ENCODE data around the gene PPP3CA.
"Not testable (repeated sequence)": the region's sequence is repeated elsewhere in the genome, so short reads cannot be mapped to it uniquely, and the experiment has no call there.

Gene PPP3CA

DNA sequence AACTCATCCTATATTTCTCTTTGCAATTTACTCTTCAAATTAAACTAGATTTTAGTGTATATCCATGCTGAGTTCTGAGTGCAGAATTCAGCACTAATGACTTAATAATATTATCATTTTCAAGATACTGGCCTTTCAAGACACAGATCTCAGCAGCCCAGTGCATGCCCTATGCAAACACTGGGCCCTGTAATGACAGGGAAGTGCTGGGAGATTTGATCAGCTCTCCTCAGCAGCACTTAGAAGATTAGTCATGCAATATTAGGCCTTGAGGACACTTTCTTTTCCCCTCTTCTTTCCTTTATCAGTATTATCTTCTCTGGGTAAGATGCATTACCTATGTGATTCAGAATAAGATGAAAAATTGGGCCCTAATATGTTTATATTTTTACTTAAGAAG lies 207.1 kb downstream of the PPP3CA start:
- DNase-seq (ENCODE audit: low spot score) = no peak

DNA sequence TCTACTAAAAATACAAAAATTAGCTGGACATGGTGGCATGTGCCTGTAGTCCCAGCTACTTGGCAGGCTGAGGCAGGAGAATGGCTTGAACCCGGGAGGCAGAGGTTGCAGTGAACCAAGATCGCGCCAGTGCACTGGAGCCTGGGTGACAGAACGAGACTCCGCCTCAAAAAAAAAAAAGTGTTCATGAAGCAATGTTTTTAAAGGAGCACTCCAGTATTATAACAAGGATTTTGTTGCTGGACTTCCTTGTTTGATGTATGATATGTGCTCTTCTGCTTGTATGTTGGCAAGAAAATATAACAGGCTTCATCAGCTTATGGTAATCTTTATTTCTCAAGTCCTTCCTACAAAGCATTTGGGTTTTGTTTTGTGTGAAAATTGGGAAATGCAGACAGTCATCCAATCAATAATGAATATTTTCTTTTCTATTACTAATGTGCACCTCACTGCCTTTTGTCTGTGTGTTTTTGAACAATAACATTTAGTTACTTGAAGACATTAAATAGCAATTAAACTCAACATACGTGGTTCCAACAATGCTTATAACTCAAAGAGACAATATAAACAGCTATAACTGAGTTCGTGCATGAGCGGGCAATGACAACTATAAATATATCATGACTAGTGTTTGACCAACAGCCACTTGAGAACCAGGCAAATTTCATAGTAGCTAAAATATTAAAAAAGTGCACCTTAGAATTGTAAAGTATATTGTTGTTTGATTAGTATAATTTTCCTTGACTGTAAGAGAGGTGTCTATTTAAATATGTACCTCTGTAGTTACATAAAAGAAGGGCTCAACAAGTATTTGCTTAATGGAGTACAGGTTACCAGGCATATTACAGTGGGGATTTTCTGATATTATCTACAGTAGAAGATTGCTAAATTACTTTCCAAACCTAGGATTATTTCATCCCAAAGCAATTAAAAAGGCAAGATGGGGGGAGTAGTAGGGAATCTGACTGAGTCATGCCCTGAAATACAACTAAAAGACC lies 210.7 kb downstream of the PPP3CA start:
- DNase-seq (ENCODE audit: low spot score) = no peak

GRCh38 chr4:101135371-101136010 lies 211.8 kb downstream of the PPP3CA start:
- no peak for DNase-seq (ENCODE audit: low spot score)

- not testable (repeated sequence) for DNase-seq (ENCODE audit: low spot score)
Measured at GRCh38 chr4:101131058-101131457, 216.3 kb downstream of the PPP3CA start.

GRCh38 chr4:101128898-101129297 lies 218.4 kb downstream of the PPP3CA start:
- DNase-seq (ENCODE audit: low spot score) = not testable (repeated sequence)

DNA sequence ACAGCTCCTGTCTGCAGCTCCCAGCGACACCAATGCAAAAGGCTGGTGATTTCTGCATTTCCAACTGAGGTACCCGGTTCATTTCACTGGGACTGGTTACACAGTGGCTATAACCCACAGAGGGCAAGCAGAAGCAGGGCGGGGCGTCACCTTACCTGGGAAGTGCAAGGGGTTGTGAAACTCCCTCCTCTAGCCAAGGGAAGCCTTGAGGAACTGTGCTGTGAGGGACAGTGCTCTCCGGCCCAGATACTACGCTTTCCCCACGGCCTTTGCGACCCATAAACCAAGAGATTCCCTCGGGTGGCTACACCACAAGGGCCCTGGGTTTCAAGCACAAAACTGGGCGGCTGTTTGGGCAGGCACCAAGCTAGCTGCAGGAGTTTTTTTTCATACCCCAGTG lies 218.9 kb downstream of the PPP3CA start:
- no peak for DNase-seq (ENCODE audit: low spot score)

DNA sequence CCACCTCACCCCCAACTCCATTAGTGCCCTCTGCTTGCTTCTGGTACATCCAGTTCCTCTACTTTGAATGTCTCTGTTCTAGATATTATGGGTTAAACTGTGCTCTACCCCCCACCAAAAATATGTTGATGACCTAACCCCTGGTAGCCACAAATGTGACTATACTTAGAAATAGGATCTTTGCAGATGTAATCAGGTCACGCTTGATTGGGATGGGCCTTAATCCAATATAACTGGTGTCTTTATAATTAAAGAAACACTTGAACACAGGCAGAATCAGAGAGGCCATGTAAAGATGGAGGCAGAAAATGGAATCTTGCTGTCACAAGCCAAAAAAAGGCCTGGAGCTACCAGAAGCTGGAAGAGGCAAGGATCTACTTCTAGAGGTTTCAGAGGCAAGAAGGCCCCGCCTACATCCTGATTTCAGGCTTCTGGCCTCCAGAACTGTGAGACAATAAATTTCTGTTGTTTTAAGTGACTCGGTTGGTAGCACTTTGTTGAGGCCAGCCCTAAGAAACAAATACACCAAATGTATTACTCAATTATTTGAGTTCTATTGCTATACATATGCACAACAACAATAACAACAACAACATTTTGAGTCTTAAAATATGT lies 220.0 kb downstream of the PPP3CA start:
- no peak for DNase-seq (ENCODE audit: low spot score)

GRCh38 chr4:101126059-101126458 lies 221.3 kb downstream of the PPP3CA start:
- no peak for DNase-seq (ENCODE audit: low spot score)

DNA sequence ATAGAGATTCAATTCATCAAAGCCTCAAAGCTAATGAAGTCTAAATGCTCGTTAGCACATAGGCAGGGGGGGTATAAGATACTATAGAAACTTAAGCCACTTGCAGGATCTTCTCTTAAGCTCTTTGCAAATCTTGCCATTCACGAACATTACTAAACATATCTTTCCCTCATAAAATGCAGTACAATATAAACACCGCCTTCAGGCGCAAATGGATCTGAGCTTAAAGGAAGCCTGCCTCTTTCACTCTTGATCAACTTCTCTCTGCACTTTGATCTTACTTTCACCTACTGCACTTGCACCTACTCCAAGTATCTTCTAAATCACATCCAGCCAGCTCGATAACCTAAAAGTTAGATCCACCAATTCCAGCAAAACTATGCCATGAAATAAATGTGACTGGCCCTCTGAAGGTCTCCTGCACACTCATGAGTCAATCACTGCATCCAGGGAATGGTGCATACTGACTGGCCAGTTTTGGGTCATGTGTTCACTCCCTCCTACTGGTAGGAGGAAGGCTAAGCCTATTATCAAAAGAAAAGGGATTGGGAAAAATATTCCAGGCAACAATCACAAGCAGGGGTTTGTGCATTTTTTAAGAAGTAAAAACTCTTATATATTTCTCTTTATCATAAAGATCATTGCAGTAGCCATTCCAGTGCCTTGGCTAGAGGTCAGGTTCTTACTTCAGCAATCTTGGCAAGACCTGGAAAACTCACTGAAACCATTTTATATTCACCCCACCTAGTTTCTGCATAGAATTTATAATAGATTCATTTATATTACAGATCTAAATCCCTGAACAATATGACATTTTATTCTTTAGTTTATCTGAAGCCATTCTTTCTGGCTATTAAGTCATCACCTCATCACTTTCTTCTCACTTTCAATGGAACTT lies 222.0 kb downstream of the PPP3CA start:
- DNase-seq (ENCODE audit: low spot score) = no peak

DNA sequence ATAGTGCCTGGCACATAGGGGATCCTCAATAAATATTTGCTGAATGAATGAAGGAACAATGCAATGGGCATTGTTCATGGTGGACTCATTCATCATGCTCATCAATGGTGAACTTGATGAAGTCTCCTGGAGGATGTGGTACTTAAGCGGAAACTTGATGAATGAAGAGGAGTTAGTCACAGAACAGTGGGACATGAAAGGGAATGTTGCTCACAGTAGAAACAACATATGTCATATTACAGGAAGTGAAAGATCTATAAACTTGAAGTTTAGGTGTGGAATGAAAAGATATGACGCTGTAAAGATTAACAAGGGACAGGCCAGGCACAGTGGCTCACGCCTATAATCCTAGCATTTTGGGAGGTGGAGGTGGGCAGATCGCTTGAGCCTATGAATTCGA lies 224.1 kb downstream of the PPP3CA start:
- no peak for DNase-seq (ENCODE audit: low spot score)

GRCh38 chr4:101122019-101122418 lies 225.3 kb downstream of the PPP3CA start:
- DNase-seq (ENCODE audit: low spot score) = no peak

- DNase-seq (ENCODE audit: low spot score) = no peak
Measured at GRCh38 chr4:101119141-101119540, 228.2 kb downstream of the PPP3CA start.

DNA sequence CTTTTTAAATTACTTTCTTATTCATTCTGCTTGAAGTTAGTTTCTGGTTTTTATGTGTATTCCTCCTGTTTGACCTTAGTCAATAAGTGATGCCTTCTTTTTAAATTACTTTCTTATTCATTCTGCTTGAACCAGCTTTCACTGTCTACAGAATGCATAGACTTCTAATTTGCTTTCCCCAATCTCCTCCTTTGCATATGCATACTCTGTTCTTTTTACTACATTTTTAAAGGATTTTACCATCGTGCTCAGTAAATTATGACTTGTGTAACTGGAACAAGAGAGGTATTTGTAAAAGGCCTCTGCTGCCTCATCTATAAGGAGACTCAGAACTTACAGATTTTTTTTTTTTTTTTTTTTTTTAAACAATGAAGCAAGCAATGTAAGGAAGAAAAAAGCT lies 228.7 kb downstream of the PPP3CA start:
- DNase-seq (ENCODE audit: low spot score) = no peak

DNA sequence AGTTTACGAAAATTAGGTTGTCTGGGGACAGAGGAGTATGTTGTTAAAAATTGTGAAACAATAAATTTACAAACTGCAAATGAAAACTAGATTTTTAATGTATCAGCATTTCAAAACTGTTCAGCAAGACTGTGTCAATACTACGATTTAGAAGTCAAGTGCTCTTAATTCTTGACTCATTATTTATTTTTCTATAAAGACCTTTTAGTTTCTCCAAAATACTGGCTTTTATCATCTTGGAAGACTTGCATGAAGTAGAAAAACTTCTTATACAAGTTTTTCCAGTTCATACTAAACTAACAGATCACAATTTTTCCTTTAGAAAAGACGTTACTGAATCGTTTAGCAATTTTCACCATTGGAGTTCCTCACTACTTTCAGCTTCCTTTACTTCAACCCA lies 231.4 kb downstream of the PPP3CA start:
- DNase-seq (ENCODE audit: low spot score) = no peak

GRCh38 chr4:101114936-101115372 lies 232.4 kb downstream of the PPP3CA start:
- peak; percentile 6 for DNase-seq (ENCODE audit: low spot score)

GRCh38 chr4:101104312-101105052 lies 242.8 kb downstream of the PPP3CA start:
- no peak for DNase-seq (ENCODE audit: low spot score)

GRCh38 chr4:101103381-101104142 lies 243.8 kb downstream of the PPP3CA start:
- DNase-seq (ENCODE audit: low spot score) = no peak

DNA sequence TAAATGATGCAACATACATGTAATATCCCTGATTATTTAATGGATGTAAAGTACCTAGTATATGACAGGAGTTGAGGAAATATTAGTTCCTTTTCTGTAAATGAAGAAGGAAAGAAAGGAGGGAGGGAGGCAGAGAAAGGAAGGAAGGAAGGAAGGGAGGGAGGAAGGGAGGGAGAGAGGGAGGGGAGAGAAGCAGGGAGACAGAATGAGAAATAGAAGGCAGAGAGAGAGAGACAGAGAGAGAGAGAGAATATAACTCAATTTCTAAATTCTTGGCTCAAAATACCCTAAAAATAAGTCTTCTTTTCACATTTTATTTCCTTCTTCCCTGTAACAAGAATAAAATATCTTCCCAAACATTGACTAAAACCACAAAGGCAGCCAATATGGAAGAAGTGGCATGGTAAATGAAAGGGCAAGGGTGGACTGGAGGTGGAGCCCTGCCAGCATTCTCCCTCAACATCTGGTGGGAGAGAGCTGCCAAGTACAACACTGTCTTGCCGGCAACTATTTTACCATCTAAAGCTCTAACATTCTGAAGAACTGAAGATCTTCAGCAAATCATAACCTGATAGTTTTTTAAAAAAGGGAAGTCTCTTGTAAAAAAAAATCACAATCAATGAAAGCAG lies 245.1 kb downstream of the PPP3CA start:
- no peak for DNase-seq (ENCODE audit: low spot score)

GRCh38 chr4:101101072-101101471 lies 246.3 kb downstream of the PPP3CA start:
- no peak for DNase-seq (ENCODE audit: low spot score)

Measured in HuH-7 (cell line).